Activated CD8-positive, alpha-beta memory T cell treated with anti-CD3 and anti-CD28 coated beads, Interleukin-2, amount 10 ng/mL, durations not matched to agents 7 days and 5 days (primary cell): ENCODE results near the gene GRM2. TPM values are rescaled to one million over a fixed set of nuclear protein-coding genes. Genes with fewer than 3 reads are reported as not detected.

ENCODE experiments used
- ATAC-seq: fragments of 150-1000 bp; cut with Tn5 transposase; one replicate; pipeline ENCODE4 v1.10.0; 2021; ENCODE audit warnings: moderate library complexity
- CTCF ChIA-PET: fragments of 350-600 bp; sonication (Branson Sonifier 250); formaldehyde crosslinking; loops from one replicate; lab custom pipeline; 2021; ENCODE audit warnings: antibody characterized with exemption; lab: Charles Lee
- DNase-seq: peaks from one replicate; pipeline ENCODE4 v3.0.0-alpha.2; 2020
- H3K27ac Mint-ChIP-seq: one replicate; pipeline ENCODE4 v1.8.0; 2021; ENCODE audit warnings: mild to moderate bottlenecking, mixed read lengths
- H3K27me3 Mint-ChIP-seq: one replicate; pipeline ENCODE4 v1.8.0; 2021; ENCODE audit warnings: mixed read lengths
- H3K36me3 Mint-ChIP-seq: one replicate; pipeline ENCODE4 v1.8.0; 2021; ENCODE audit warnings: mild to moderate bottlenecking, mixed read lengths
- H3K4me1 Mint-ChIP-seq: one replicate; pipeline ENCODE4 v1.8.0; 2021; ENCODE audit warnings: mixed read lengths
- H3K4me3 Mint-ChIP-seq: one replicate; pipeline ENCODE4 v1.8.0; 2021; ENCODE audit warnings: mild to moderate bottlenecking, moderate library complexity, mixed read lengths
- H3K9me3 Mint-ChIP-seq: one replicate; pipeline ENCODE4 v1.8.0; 2022; ENCODE audit warnings: low read depth, mixed read lengths
- total RNA-seq, 2 experiments: library from RNA; stranded (reverse); gene quantifications; one replicate each; pipeline ENCODE4 v1.2.3, GENCODE V29; 2021

GRM2 gene
- total RNA-seq, 2 experiments from 2014 or later, result 0.52 to 0.55 TPM

DNA sequence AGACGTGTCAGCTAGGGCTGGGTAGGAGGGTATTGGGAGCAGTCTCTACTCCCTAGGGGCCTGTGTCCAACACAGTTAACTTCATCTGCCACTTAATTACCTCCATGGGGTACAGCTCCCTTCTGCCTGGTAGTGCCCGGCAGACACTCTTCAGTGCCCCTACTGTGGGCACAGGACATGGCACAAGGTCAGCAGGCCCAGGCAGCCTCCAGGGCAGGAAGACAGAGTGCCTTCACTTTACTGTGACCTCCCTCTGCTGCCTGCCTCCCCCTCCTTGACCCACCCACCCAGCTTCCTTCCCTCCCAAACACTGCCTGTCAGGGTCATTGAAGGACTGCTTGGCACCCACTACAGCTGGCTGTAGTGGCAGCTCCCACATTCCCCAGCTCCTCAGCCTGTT is 6.5 kb upstream of the GRM2 start:
- DNase-seq (no peak), ATAC-seq (no peak)
- Mint-ChIP-seq H3K36me3 (peaks cover 9% of the 10 kb centered on the region), H3K27me3 (no peaks in the 10 kb centered on the region), H3K4me3 (no peak overlapping the region), H3K4me1 (no peaks in the 10 kb centered on the region), H3K9me3 (no peaks in the 10 kb centered on the region), H3K27ac (no peak overlapping the region)
- CTCF ChIA-PET, result no interaction called here

DNA sequence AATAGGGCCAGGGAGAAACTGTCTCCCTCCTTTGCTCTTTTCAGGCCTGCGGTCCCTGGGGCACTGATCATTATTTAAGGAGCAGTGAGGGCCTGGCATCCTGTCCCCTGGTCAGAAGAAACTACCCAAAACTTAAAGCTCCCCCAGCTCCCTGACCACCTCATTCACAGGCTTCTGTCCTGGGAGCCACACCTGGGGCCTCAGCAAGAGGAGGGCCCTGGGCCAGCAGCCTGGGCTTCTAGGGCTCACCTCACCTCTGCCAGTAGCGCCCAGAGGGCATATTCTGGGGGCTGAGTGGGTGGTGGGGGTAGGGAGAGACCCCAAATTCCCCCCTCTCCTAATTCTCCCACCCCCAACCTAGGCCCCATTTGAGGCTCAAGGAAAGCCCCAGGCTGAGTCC is 4.7 kb upstream of the GRM2 start:
- CTCF ChIA-PET, result interaction anchor here (1.1 to 1.9 kb wide), 2 partner anchors 9 to 17 kb away, joined by 3 to 6 read pairs; no protein-coding TSS in a partner anchor
- Mint-ChIP-seq H3K36me3 (peaks cover 10% of the 10 kb centered on the region), H3K4me3 (no peak overlapping the region), H3K27ac (no peak overlapping the region), H3K4me1 (peaks cover under 1% of the 10 kb centered on the region), H3K9me3 (no peaks in the 10 kb centered on the region), H3K27me3 (peaks cover under 1% of the 10 kb centered on the region)
- DNase-seq (no peak), ATAC-seq (no peak)

DNA sequence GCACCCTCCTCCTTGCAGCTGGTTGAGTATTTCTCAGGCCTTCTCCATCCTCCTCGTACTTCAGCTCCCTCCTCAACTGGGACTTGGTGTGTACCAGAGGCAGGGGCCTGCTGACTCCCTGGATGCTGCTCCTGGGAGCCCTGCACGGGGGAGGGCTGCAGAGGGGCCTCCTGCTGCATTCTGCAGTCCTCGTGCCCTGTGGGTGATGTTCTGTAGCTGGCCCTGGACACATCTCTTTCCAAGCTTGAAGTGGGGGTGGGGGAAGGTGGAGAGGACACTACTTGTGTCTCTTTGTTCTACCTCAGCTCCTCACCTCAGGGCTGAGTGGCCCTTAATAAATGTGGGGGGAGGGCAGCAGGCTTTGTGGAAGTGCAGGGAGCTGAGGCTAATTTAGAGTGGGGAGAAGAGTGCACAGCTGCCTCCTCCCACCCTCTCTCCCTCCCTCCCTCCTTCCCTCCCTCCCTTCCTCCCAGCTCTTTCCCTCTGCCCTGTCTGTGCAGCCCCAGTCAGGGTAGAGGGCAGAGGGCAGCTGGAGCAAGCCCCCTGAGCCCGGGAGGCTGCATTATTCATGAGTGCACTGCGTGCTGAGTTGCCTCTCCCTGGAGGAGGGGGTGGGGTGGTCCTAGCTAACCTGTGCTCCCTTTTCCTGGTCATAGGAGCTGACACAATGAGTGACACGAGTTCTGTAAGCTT is 3.7 kb upstream of the GRM2 start:
- peaks cover 10% of the 10 kb centered on the region for H3K36me3 Mint-ChIP-seq
- CTCF ChIA-PET, result interaction anchor here (0.8 to 1.9 kb wide), 2 partner anchors 16 to 97 kb away, joined by 5 to 6 read pairs; no protein-coding TSS in a partner anchor

DNA sequence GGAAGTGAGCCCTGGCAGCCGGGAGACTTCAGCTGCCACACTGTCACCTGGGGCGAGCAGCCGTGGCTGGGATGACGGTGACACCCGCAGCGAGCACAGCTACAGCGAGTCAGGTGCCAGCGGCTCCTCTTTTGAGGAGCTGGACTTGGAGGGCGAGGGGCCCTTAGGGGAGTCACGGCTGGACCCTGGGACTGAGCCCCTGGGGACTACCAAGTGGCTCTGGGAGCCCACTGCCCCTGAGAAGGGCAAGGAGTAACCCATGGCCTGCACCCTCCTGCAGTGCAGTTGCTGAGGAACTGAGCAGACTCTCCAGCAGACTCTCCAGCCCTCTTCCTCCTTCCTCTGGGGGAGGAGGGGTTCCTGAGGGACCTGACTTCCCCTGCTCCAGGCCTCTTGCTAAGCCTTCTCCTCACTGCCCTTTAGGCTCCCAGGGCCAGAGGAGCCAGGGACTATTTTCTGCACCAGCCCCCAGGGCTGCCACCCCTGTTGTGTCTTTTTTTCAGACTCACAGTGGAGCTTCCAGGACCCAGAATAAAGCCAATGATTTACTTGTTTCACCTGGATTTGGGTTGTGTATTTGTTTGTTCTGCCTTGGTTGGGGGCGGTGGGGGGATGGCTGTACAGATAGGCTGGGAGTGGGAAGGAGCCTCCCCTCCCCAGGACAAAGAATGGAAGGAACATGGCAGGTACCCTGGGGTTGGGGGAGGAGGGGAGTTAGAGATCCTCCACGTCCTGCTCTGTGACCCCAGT is 2.9 kb upstream of the GRM2 start:
- H3K4me1 Mint-ChIP-seq, result peaks cover 3% of the 10 kb centered on the region
- CTCF ChIA-PET, result interaction anchor here (0.6 to 0.8 kb wide), 2 partner anchors 91 to 96 kb away, joined by 3 to 5 read pairs; no protein-coding TSS in a partner anchor
- H3K27me3 Mint-ChIP-seq, result peaks cover 8% of the 10 kb centered on the region
- no peak for DNase-seq
- no peak overlapping the region for H3K27ac Mint-ChIP-seq
- no peak for ATAC-seq
- no peak overlapping the region for H3K4me3 Mint-ChIP-seq
- peaks cover 10% of the 10 kb centered on the region for H3K36me3 Mint-ChIP-seq
- H3K9me3 Mint-ChIP-seq, result no peaks in the 10 kb centered on the region

More for the DNA sequence above, 3.7 kb upstream of the GRM2 start:
- H3K4me3 Mint-ChIP-seq, result no peak overlapping the region
- no peaks in the 10 kb centered on the region for H3K9me3 Mint-ChIP-seq
- peaks cover 8% of the 10 kb centered on the region for H3K27me3 Mint-ChIP-seq
- peaks cover 3% of the 10 kb centered on the region for H3K4me1 Mint-ChIP-seq
- ATAC-seq, result no peak
- DNase-seq, result no peak
- no peak overlapping the region for H3K27ac Mint-ChIP-seq

DNA sequence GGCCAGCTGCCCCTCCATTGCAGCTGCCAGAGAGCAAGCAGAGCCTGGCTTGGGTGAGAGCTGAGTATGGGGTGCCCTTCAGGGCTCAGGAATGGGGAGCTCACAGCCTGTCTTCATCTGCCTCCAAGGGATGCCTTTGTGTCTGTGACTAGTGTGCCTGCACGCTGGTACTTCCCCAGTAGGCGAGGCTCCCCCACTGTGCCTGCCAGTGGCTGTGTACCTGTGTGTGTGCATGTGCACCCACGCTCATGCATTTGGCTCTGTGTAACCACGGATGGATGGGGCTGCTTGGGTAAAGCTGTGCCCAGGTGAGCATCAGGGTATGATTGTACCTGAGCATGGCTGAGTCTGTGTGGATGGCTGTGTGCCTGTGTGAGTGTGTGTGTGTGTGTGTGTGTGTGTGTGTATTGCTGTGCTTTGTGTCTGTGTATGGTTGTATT is 2.3 kb upstream of the GRM2 start:
- Mint-ChIP-seq H3K9me3 (no peaks in the 10 kb centered on the region), H3K36me3 (peaks cover 8% of the 10 kb centered on the region), H3K4me3 (no peak overlapping the region), H3K27ac (no peak overlapping the region), H3K4me1 (peaks cover 3% of the 10 kb centered on the region), H3K27me3 (peaks cover 8% of the 10 kb centered on the region)
- no peak for ATAC-seq
- CTCF ChIA-PET, result interaction anchor here (0.6 to 1.5 kb wide), 3 partner anchors 14 to 91 kb away, joined by 3 to 6 read pairs (median 4); no protein-coding TSS in a partner anchor
- no peak for DNase-seq

DNA sequence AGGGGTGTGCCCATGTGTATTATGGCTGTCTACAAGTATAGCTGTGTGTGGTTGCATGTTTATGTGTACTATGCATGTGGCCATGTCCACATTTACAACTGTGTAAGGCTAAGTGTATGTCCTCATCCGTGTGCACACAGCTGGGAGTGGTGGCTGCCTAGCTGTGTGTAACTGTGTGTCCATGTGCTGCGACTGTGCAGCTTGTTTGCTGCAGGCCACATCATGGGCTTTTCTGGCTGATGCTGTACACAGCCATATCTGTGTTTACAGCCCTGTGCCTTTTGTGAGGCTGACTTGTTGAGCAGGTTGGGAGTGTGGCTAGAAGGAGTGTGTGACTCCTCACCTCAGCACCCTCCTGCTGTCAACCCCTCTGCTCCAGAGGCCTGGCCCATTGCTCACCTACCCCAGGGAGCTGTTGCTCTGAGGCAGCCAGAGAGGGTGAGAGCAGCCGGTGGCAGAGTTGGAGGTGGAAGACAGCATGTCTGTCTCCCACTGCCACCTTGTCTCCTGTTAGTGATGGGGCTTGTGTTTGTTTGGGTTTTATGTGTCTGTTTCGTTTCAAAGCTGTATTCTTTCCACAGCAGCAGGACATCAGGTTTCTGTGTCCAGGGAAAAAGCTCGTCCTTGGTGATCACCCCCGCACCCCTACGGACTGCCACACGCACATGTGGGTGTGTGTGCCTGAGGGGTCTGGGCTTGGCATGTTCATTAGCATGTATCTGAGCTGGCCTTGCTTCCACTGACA is 1.4 kb upstream of the GRM2 start:
- Mint-ChIP-seq H3K36me3 (peaks cover 8% of the 10 kb centered on the region), H3K4me3 (no peak overlapping the region), H3K27ac (no peak overlapping the region), H3K9me3 (no peaks in the 10 kb centered on the region), H3K27me3 (peaks cover 8% of the 10 kb centered on the region), H3K4me1 (peaks cover 3% of the 10 kb centered on the region)
- ATAC-seq (no peak), DNase-seq (no peak)
- CTCF ChIA-PET, result interaction anchor here (0.9 to 1.5 kb wide), 2 partner anchors 13 to 23 kb away, joined by 4 to 6 read pairs; no protein-coding TSS in a partner anchor

DNA sequence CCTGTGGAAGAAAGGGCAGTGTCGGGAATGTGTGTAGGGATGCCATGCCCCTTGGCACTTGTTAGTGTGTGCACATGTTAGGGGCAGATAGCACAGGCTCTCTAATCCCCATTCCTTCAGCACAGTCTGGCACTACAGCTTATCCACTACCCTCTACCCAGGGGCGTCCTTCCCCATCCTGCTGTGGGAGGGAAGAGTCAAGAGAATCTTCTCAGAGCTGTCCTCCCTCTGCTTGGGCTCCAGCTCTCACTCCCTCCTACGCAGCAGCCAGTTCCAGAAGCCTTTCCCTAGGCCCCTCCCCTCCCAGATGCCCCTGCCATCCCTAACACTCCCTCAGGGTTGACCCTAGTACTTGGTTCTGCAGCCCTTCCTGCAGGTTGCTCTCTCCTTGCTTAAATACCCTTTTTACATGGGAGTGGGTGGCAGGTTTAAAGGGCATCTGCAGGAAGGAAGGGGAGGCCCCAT is 815 bp upstream of the GRM2 start:
- DNase-seq (no peak), ATAC-seq (no peak)
- Mint-ChIP-seq H3K27me3 (peaks cover 8% of the 10 kb centered on the region), H3K4me3 (no peak overlapping the region), H3K4me1 (peaks cover 3% of the 10 kb centered on the region), H3K36me3 (peaks cover 8% of the 10 kb centered on the region), H3K27ac (no peak overlapping the region), H3K9me3 (no peaks in the 10 kb centered on the region)
- CTCF ChIA-PET, result interaction anchor here (1.5 kb wide), 1 partner anchor 24 kb away, joined by 4 read pairs; no protein-coding TSS in a partner anchor

DNA sequence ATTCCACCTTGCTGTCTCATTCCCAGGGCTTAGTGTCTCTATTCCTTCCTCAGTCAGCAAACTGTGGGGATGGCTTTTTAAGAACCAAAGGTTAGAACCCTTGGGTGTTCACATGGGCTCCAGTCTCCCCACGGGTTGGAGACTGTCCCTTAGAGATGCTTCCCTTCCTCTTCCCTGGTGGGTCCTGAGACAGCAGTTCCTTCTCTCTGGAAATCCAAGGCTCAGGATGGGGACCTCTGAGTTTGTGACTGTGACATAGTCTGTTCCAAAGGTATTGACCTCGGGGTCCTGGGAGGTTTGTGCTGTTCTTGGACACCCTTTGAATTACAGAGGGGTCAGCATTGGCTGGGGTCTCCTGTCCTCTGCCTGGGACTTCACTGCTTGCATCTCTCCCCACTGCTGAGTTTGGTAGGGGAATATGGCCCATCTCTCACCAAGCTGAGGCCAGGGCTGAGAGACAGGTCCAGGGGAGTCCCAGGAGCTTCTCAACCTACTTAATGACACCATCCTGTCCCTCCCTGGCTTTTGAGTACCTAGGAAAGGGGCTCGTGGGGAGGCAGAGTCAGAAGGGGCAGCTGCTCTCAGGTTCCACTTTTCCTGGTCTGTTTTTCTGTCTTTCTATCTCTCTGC is 1.5 kb downstream of the GRM2 start:
- H3K9me3 Mint-ChIP-seq, result no peaks in the 10 kb centered on the region
- CTCF ChIA-PET, result no interaction called here

DNA sequence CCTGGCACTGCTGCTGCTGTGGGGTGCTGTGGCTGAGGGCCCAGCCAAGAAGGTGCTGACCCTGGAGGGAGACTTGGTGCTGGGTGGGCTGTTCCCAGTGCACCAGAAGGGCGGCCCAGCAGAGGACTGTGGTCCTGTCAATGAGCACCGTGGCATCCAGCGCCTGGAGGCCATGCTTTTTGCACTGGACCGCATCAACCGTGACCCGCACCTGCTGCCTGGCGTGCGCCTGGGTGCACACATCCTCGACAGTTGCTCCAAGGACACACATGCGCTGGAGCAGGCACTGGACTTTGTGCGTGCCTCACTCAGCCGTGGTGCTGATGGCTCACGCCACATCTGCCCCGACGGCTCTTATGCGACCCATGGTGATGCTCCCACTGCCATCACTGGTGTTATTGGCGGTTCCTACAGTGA is 2.1 kb downstream of the GRM2 start:
- H3K4me1 Mint-ChIP-seq, result peaks cover 3% of the 10 kb centered on the region
- CTCF ChIA-PET, result no interaction called here
- H3K27ac Mint-ChIP-seq, result no peak overlapping the region
- no peak for ATAC-seq
- no peak overlapping the region for H3K4me3 Mint-ChIP-seq
- no peak for DNase-seq
- peaks cover 7% of the 10 kb centered on the region for H3K36me3 Mint-ChIP-seq
- peaks cover 8% of the 10 kb centered on the region for H3K27me3 Mint-ChIP-seq
- no peaks in the 10 kb centered on the region for H3K9me3 Mint-ChIP-seq

More for the DNA sequence above, 1.5 kb downstream of the GRM2 start:
- Mint-ChIP-seq H3K36me3 (peaks cover 7% of the 10 kb centered on the region), H3K4me1 (peaks cover 3% of the 10 kb centered on the region), H3K27me3 (peaks cover 8% of the 10 kb centered on the region), H3K27ac (no peak overlapping the region), H3K4me3 (no peak overlapping the region)
- ATAC-seq, result no peak
- DNase-seq, result no peak

DNA sequence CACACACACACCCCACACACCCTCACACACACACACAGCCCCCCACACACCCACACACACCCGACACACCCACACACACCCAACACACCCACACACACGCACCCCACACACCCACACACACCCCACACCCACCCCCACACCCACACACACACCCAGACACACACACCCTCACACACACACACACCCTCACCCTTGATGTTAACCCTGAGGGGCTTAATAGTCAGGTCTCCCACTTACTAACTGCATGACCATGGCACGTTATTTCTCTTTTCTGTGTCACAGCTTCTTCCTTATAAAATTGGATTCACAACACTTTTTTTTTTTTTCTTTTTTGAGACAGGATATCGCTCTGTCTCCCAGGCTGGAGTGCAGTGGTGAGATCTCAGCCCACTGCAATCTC is 2.8 kb downstream of the GRM2 start:
- Mint-ChIP-seq H3K9me3 (no peaks in the 10 kb centered on the region), H3K36me3 (peaks cover 5% of the 10 kb centered on the region), H3K4me3 (no peak overlapping the region), H3K4me1 (peaks cover 8% of the 10 kb centered on the region), H3K27ac (no peak overlapping the region), H3K27me3 (peaks cover 8% of the 10 kb centered on the region)
- CTCF ChIA-PET, result no interaction called here
- ATAC-seq (no peak), DNase-seq (no peak)

DNA sequence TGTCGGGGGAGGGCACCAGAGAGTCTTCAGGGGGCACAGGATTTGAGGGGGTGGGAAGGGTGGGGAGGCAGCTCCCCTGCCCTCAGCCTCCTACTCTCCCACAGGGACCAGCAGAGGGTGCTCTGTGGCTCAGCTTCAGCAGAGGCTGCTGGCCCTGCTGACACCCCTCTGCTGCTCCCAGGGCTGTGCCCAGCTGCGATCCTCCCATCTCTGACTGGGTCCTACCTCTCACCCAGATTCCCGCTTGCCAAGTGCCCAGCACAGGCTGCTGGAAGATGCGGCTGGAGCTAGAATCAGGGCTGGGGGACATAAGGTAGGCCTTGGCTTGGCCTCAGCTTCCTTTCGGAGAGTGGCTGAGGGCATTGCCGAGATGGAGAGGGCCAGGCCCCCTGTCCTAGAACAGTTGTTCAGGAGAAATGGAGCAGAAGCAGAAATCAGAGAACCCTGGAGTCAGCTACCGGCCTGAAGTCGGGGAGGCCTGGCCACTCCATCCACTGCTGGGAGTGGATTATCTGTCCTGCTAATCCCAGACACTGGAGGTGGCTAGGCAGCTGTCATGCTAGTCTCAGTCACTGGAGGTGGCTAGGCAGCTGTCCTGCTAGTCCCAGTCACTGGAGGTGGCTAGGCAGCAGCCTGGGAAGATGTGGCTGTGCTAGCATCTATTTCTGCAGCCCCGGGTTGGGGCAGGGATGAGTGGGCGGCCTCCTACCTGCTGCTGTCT is 3.9 kb downstream of the GRM2 start:
- no peak overlapping the region for H3K4me3 Mint-ChIP-seq
- peaks cover 1% of the 10 kb centered on the region for H3K36me3 Mint-ChIP-seq
- DNase-seq (peak; percentile 30), ATAC-seq (no peak)
- H3K27ac Mint-ChIP-seq, result no peak overlapping the region
- peaks cover 8% of the 10 kb centered on the region for H3K27me3 Mint-ChIP-seq
- CTCF ChIA-PET, result interaction anchor here (0.8 kb wide), 1 partner anchor 9 kb away, joined by 3 read pairs; no protein-coding TSS in a partner anchor
- H3K9me3 Mint-ChIP-seq, result no peaks in the 10 kb centered on the region
- H3K4me1 Mint-ChIP-seq, result peaks cover 9% of the 10 kb centered on the region
